GDM1 (cell line): ENCODE data around the gene MGAT5B.

Source experiments
- DNase-seq: peaks from one replicate; lab custom pipeline; 2025; lab: John Stamatoyannopoulos, UW

The MGAT5B gene

GRCh38 chr17:76905836-76906235 lies 37.6 kb downstream of the MGAT5B start:
- DNase-seq: no peak

- no peak for DNase-seq
These were observed 38.3 kb downstream of the MGAT5B start for GRCh38 chr17:76906463-76906862.

DNA sequence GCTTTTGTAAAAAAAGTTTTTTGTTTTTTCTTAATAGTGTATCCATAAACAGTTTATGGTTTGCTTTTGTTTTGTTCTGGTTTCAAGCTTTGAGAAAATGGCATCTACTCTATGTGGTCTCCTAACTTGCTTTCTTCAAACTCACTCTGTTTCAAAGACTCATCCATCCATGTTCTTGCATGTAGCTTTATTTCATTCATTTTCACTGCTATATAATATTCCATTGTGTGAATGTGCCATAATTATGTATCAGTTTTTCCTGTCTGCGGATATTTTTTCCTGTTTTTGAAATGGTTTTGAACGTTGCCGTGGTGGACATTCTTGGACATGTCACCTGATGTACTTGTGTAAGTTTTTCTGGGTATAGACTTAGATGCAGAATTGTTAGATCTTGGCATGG lies 39.1 kb downstream of the MGAT5B start:
- DNase-seq: no peak

DNA sequence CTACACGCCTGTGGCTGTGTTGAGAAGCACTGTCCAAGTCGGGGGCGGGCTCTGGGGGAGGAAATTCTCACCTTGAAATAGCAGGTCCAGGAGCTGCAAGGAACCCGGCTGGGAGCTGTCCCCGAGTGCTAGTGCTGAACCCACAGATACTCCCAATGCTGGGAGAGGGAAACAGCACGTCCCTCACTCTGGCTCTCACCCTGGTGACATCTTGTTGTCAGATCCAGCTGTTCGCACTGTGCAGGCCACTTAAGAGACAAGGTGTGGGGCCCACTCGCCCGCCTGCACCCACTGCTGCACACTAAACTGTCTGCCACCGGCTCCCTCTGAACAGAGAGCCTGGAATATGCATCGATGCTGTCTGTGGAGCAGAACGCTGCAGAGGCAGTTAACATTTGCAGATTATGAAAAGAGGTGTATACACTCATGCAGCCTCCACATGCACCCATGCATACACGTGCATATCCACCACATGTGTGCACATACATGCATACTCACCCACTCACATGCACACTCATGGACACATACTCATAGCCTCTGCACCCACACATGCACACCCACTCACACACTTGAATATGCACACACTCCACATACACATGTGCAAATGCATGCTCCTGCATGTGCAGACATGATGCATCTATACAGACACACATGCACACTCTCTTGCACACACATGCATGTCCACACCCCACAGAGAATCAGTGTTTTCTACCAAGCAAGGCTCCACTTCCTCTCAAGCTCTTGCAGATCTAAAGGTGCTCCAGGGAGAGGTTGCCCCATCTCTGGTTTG lies 42.0 kb downstream of the MGAT5B start:
- no peak for DNase-seq

- no peak for DNase-seq
These were observed 43.3 kb downstream of the MGAT5B start for GRCh38 chr17:76911299-76912017.

- no peak for DNase-seq
These were observed 44.4 kb downstream of the MGAT5B start for GRCh38 chr17:76912421-76913164.

DNA sequence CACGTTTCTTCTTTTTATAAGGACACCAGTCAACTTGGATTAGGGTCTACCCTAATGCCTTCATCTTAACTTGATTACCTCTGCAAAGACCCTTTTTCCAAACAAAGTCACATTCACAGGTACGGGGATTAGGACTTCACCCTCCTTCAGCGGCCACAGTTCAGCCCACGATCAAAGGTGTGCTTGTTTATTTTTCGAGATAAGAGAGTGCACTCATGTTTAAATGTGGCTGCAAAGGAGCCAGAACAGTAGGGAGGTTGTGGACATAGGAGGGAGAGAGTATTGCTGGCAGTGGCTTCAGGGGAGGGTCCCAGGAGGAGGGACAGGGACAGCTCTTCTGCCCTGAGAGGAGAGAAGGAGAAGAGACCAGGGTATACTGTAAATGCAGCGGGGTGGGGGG lies 46.7 kb downstream of the MGAT5B start:
- DNase-seq: no peak

DNA sequence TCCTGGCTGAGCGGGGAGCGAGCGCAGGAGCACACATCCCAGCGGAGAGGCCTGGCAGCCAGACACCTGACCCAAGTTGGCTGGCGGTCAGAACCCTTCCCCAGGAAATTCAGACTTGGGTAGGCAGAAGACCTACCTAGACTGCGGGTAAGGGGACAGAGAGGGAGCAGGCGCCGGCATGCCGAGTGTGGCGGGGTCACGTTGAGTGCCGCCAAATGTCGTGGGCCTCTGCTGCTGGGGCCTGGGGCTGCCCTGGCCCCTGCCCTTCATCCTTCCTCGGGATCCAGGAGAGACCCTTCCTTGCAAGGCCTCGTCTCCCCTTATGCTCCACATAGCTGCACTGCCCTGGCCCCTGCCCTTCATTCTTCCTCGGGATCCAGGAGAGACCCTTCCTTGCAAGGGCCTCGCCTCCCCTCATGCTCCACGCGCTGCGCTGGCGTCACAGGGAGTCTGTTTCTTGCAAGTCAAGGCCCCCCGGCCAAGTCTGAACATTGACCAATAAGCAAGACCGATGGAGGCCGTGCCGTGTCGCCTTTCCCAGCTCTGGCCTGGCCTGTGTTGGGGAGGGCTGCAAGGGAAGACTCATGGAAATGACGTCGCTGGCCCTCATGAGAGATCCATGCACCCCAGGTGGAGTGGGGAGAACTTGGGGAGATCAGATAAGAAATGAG lies 47.8 kb downstream of the MGAT5B start:
- DNase-seq: no peak

- no peak for DNase-seq
These were observed 49.6 kb downstream of the MGAT5B start for GRCh38 chr17:76917829-76918228.

DNA sequence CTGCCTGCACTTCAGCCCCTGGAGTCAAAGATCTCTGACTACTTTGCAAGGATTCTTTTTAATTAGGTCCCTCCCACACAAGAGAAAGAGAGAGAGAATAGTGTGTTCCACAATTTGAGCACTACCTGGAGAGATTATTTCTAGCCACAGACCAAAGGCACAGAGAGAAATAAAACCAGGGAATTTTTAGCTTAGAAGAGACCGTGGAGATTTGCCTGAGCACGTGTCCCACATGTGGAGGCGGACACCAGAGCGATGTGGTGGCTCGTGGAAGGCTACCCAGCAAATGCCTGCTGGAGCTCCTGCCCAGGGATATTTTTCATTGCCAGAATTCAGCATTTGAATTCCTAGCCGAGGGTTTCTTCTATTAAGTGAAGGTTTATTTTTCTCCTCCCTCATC lies 50.6 kb downstream of the MGAT5B start:
- no peak for DNase-seq

DNA sequence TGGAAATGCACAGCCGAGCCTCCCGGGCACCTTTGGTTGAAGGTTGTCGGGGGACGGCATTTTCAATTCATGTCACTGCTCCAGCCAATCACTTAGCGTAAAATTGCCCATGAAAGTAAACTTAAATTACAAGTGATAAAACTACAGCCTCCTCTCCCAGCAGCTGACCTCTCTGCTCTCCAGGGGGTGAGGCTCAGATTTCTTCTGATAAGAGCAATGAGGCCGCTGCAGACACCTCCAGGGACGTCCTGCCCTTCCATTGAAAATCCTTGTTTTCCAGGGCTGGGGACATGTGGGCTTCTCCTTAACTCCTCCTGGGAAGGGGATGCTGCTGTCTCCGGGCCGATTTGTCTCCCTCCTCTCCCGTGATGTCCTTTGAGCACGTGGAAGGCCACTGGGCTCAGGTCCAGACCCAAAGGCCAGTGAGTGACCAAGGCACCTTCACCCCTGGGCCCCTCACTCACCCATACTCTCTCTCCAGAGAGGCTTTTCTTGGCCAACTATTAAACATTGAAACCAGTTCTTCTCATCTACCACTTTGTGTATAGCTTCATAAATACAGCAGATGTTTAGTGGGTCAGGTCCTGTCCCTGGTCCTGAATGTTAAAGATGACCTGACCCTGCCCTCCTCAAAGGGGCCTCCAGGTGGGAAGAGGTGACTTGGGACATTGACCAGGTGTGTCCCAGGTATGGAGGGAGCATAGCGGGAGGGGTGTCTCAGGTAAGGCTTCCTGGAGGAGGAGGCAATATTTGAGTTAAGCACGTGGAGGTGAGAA lies 52.3 kb downstream of the MGAT5B start:
- DNase-seq: no peak

DNA sequence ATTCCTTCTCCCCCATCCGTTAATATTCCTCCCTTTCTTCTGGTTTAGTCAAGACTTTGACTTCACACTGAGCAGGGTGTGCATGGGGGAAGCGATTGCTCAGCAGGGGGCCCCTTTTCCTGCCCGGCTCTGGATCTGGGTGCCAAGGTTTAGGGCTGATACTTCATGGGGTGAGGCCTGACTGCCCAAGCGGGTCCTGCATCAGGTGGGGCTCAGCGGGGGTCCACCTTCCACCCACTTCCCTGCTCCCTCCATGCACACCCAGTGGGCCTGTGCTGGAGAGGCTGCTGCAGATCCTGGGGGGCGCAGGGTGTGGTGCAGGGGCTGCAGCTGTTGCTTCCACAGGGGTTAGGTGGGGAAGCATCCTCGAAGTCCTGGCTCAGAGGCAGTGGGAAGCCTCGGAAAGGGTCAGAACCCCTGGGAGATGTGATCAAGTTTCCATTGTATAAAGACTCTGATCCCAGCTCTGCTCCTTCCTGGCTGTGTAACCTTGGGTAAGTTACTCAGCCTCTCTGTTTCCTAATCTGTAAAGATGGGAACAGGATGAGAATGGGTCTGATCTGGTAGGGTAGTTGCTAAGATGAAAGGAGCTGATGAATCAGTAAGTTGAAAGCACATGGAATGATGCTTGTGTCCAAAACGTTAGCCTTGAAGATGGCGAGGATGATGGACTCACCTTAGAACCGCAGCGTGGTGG lies 53.3 kb downstream of the MGAT5B start:
- DNase-seq: no peak

DNA sequence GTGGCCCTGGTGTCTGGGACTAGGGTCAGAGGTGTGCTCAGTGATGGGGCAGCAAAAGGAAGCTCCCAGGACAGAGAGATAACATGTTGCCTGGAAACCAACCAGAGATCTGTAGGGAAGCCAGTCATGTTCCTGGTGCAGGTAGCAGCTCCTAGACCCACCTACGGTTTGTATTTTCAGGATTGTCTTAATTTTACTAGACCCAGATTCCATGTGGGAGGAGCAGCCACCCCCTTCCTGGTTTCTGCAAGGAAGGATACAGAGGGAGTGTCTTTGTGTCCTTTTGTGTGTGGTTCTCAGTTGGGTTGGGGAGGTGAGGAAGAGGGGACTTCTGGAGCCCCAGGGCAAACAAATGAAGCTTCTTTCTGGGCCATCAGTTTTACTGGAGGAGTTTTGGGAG lies 53.9 kb downstream of the MGAT5B start:
- DNase-seq: no peak

DNA sequence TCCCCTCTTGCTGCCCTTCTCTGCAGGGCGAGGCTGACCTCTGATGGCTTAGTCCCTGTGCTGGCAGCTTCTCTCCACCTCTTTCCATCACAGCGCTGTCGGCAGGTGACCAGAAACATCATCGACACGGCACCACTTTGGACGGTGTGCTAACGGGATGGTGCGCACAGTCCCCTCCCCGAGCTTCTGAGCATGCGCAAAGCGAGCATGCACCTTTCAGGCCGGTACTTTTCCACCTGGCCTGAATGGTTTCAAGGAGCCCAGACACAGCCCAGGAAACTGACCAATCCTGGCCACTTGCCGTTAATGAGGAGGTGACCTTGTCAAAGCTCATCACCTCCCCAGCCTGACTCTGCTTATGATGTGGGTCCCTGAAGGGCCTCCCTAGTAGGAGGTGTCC lies 54.8 kb downstream of the MGAT5B start:
- no peak for DNase-seq

DNA sequence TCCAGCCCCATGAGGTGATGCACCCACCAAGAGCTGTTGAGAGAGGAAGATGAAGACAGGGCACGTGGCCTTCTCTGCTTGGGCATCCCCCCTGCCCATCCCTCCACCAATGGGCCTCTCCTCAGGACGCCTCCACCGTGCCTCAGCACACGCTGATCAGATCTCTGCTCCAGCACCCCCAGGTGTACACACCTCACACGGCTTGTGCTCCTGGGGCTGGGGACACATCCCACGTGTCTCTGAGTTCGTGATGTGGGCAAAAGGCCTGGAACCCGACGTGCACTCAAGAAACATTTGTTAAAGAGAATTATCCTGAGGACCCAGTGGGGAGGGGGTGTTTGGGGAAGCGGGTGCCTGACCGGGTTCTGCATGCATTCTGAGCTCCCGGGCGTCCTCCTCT lies 55.3 kb downstream of the MGAT5B start:
- DNase-seq: no peak

DNA sequence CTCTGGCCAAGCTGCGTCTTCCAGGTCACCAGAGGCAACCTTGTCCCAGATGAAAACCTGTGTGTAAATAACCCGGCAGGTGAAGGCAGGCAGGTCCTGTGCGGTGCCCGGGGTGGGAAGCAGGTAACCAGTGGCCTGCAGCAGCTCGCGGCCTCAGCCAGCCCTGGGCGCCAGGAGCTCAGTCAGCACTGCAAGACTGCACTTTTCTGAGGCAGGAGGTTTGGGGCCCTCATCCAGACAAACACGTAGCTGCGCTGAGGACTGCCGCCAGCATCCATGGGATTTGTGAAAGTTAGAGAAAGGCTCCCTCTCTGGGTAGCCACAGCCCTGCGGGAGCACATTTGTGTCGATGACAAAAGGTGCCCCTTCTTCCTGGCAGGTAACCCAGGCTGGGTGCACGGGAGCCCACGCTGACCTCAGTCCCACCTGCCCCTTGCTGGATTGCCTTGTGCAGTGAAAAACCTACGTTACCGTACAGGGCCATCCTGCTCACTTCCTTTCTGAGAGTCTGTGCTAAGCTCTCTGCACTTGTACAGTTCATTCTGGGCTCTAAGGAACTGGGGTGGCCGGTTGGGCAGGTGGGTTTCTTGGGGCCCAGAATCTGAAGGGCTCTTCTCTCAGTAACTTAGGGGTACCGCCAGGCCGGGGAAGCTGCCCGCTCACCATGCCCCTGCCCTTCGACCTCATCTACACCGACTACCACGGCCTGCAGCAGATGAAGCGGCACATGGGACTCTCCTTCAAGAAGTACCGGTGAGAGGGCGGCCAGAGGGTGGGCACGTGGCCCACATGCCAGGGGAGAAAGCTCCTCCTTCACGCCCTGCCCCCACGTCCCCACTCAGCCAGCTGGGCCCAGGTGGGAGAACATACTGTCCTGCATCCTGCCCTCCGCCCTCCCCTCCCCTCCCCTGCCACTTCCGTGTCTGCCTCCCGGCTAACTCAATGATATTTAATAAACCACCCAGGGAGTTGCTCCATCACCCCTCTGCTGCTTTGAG lies 56.4 kb downstream of the MGAT5B start:
- DNase-seq: no peak

GRCh38 chr17:76925441-76925891 lies 57.3 kb downstream of the MGAT5B start:
- no peak for DNase-seq

DNA sequence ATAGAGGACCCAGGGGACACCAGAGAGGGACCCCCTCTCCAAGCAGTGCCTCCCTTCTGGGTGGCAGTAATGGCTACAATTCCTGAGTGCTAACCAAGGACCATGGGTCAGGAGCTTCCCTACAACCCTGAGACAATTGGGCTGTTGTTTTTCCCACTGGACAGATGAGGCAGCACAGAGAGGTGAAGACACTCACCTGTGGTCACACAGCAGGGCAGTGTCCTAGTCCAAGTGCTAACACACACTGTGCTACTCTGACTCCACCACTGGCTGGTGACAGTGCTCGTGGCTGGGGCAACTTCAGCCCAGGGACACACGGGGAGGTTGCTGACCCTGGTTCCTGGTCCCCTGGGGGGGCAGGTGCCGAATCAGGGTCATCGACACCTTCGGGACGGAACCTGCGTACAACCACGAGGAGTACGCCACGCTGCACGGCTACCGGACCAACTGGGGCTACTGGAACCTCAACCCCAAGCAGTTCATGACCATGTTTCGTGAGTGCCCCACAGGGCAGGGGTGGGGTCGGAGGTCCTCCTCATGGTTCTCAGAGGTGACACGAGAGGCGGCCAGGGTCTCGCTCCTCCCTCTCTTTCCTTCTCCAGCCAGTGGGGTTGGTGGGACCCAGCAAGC lies 58.1 kb downstream of the MGAT5B start:
- no peak for DNase-seq

DNA sequence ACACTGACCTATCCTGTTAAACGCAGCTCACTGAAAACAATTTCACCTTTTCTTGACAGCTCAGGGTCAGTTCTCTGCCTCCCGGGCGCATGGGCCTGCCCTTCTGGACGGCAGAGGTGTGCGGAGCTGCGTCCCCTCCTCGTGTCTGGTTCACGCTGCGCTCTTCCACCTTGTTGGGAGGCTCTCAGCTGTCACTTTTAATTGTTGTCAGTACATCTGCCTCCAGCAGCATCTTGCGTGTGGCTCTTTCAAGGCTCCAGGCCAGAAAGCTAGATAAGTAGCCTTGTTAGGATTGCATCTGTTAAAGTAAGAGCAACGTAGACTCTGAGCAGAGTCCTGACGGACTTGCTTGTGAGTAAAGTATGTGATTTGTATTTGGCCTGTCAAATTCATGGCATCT lies 59.4 kb downstream of the MGAT5B start:
- DNase-seq: no peak
